ENCODE measurements around the gene ACOX1. TPM values are rescaled to one million over a fixed set of nuclear protein-coding genes. Genes with fewer than 3 reads are reported as not detected.

ACOX1 gene
- total RNA-seq, 3 donors from 2014 or later: 55.1 to 147 (median 55.3) TPM

DNA sequence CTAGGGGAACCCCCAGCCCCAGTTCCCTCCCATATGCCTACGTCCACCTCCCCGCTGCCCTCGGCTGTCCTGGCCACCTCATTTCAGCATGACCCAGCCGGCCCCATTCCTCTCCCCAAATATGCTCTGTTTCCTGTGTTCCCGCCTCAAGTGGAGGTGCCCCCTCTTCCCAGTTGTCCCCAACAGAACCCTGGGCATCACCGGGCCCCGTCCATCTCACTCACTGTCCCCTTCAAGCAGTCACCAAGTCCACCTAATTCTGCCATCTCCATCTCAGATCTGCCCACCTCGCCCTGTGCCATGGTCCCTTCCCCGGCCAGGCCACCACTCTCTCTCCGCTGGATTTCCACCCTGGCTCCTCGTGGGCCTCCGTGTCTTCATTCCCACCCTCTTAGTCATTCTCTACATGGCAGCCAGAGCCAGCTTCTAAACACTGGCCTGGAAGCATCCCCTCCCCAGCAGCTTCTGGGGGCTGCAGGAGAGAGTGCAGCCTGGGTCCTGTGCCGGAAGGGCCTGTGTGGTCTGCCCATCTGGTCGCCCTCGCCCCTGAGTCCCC lies 34.5 kb upstream of the ACOX1 start:
- Histone ChIP-seq H3K36me3 (no peaks in the 10 kb centered on the region), H3K9me3 (no peaks in the 10 kb centered on the region), H3K4me3 (no peak overlapping the region), H3K27me3 (no peaks in the 10 kb centered on the region), H3K4me1 (no peaks in the 10 kb centered on the region), H3K27ac (no peak overlapping the region)
- intact Hi-C loops (cut with DNase I; ENCODE audit: low total_unique reads): no loop called here
- TF ChIP-seq, protein P1, sequence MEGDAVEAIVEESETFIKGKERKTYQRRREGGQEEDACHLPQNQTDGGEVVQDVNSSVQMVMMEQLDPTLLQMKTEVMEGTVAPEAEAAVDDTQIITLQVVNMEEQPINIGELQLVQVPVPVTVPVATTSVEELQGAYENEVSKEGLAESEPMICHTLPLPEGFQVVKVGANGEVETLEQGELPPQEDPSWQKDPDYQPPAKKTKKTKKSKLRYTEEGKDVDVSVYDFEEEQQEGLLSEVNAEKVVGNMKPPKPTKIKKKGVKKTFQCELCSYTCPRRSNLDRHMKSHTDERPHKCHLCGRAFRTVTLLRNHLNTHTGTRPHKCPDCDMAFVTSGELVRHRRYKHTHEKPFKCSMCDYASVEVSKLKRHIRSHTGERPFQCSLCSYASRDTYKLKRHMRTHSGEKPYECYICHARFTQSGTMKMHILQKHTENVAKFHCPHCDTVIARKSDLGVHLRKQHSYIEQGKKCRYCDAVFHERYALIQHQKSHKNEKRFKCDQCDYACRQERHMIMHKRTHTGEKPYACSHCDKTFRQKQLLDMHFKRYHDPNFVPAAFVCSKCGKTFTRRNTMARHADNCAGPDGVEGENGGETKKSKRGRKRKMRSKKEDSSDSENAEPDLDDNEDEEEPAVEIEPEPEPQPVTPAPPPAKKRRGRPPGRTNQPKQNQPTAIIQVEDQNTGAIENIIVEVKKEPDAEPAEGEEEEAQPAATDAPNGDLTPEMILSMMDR (IDR thresholded peaks at IDR 0.05): no peak
- TF ChIP-seq POLR2AphosphoS5 (IDR thresholded peaks at IDR 0.05) (no peak), POLR2A (IDR thresholded peaks at IDR 0.05) (no peak)
- no peak for DNase-seq (ENCODE audit: low spot score in 2 of 2)

DNA sequence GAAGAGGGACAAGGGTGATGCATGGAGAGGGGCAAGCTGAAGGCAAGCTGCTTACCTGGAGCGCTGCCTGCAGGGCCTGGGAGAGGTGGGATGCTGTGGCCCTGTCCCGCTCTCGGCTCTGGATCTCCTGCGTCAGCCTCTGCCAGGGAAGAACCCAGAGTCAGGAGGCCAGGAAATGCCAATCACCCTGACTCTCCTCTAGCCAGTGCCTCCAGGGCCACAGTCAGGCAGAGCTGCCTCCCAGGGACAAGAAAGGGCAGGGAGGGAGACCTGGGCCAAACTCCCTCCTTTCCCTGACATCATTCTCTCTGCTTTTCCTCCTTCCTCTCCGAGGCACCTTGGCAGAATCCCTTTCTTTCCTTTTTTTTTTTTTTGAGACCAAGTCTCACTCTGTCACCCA lies 33.0 kb upstream of the ACOX1 start:
- H3K4me1 ChIP-seq: no peaks in the 10 kb centered on the region
- no peak for DNase-seq (ENCODE audit: low spot score in 2 of 2)
- intact Hi-C loops (cut with DNase I; ENCODE audit: low total_unique reads): no loop called here

DNA sequence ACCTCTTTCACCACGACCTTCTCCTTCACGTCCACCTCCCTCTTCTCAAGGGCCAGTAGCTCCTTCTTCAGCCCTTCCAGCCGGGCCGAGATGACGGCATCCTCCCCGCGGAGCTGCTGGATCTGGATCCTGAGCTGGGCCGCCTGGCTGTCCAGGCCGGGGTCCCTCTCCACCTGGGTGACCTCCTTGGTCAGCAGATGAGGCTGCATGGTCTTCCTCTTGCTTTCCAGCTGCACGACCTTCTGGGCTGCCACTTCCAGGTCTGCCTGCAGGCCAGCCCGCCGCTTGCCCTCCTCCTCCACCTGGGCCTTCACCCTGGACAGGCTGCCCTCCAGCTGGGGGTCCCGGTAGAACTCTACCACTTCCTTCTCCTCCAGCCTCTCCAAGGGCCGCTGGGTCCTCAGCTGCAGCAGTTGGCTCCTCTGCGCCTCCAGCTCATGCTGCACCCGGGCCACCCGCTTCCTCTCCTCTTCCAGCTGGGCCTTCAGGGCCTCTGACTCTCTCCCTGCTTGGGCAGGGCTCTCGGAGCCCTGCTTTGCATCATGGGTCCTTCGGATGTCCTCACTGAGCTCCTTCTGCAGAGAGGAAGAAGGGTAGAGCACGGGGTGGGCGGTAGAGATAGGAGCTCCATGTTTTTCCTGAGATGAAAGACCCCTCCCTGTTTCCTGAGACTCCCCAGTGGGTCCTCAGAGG lies 31.1 kb upstream of the ACOX1 start:
- no peaks in the 10 kb centered on the region for H3K36me3 ChIP-seq
- no peaks in the 10 kb centered on the region for H3K27me3 ChIP-seq
- no peaks in the 10 kb centered on the region for H3K4me1 ChIP-seq
- H3K4me3 ChIP-seq: no peak overlapping the region
- TF ChIP-seq, protein P1 (IDR thresholded peaks at IDR 0.05): no peak
- no peak for TF ChIP-seq POLR2AphosphoS5 (IDR thresholded peaks at IDR 0.05)
- no peak for TF ChIP-seq POLR2A (IDR thresholded peaks at IDR 0.05)
- no peaks in the 10 kb centered on the region for H3K9me3 ChIP-seq
- intact Hi-C loops (cut with DNase I; ENCODE audit: low total_unique reads): no loop called here
- no peak for DNase-seq (ENCODE audit: low spot score in 2 of 2)
- no peak overlapping the region for H3K27ac ChIP-seq

More for the DNA sequence above, 33.0 kb upstream of the ACOX1 start:
- H3K4me3 ChIP-seq: no peak overlapping the region
- H3K36me3 ChIP-seq: no peaks in the 10 kb centered on the region
- H3K9me3 ChIP-seq: no peaks in the 10 kb centered on the region
- no peaks in the 10 kb centered on the region for H3K27me3 ChIP-seq
- H3K27ac ChIP-seq: no peak overlapping the region
- TF ChIP-seq, protein P1 (IDR thresholded peaks at IDR 0.05): no peak
- TF ChIP-seq POLR2A (IDR thresholded peaks at IDR 0.05) (no peak), POLR2AphosphoS5 (IDR thresholded peaks at IDR 0.05) (no peak)

DNA sequence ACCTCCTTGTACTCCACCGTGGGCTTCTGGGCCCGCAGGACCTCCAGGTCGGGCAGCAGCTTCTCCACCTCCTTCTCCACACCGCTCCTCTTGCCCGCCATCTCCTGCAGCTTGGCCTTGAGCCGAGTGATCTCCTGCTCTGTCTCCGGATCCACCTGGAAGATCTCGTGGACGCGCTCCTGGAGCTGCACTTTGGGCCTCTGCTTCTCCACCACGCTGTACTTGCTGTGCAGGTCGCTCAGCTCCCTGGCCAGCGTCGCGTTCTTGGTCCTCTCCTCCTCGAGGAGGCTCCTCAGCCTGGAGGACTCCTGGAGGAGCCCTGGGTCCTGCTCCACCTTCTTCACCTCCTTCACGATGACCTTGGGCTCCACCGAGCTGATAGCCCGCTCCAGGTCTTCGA lies 30.5 kb upstream of the ACOX1 start:
- H3K27ac ChIP-seq: no peak overlapping the region
- H3K4me3 ChIP-seq: no peak overlapping the region
- TF ChIP-seq POLR2AphosphoS5 (IDR thresholded peaks at IDR 0.05) (no peak), POLR2A (IDR thresholded peaks at IDR 0.05) (no peak)
- TF ChIP-seq, protein P1 (IDR thresholded peaks at IDR 0.05): no peak
- no peaks in the 10 kb centered on the region for H3K9me3 ChIP-seq
- H3K4me1 ChIP-seq: no peaks in the 10 kb centered on the region
- no peaks in the 10 kb centered on the region for H3K36me3 ChIP-seq
- H3K27me3 ChIP-seq: no peaks in the 10 kb centered on the region
- intact Hi-C loops (cut with DNase I; ENCODE audit: low total_unique reads): no loop called here
- no peak for DNase-seq (ENCODE audit: low spot score in 2 of 2)

DNA sequence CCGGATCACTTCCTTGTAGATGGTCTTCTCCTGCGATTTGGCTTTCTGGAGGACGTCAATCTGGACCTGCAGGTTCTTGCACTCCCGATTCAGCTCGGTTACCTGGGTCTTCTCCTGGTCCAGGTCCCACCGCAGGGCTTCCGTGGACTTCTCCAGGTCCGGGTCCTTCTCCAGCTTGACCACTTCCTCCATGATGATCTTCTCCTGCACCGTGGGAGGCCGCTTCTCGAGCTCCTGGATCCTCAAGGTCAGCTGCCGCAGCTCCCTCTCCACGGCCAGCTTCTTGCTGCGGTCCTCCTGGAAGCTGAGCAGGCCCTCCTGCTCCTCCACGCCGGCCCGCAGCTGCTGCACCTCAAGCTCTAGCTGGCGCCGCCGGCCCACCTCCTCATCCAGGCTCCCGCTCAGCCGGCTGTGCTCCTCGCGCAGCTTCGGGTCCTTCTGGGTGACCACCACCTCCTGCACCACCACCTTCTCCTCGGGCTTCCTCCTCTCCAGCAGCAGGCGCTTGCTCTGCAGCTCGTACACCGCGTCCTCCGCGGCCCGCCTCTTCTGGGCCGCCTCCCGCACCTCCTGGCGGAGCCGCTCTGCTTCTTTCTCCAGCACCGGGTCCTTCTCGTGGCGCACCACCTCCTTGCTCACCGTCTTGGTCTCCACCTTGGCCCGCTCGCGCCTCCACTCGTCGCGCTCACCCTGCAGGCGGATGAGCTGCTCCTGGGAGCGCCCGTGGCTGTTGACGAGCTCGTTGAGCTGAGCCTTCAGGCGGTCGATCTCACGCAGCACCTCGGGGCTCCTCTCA lies 29.9 kb upstream of the ACOX1 start:
- Histone ChIP-seq H3K27ac (no peak overlapping the region), H3K36me3 (no peaks in the 10 kb centered on the region), H3K27me3 (no peaks in the 10 kb centered on the region), H3K9me3 (no peaks in the 10 kb centered on the region), H3K4me1 (no peaks in the 10 kb centered on the region), H3K4me3 (no peak overlapping the region)
- DNase-seq (ENCODE audit: low spot score in 2 of 2): no peak
- TF ChIP-seq POLR2A (IDR thresholded peaks at IDR 0.05) (no peak), POLR2AphosphoS5 (IDR thresholded peaks at IDR 0.05) (no peak)
- TF ChIP-seq, protein P1 (IDR thresholded peaks at IDR 0.05): no peak
- intact Hi-C loops (cut with DNase I; ENCODE audit: low total_unique reads): no loop called here
